Measurements from ENCODE around the gene ATP10A. TPM values are rescaled to one million over a fixed set of nuclear protein-coding genes. Genes with fewer than 3 reads are reported as not detected.

The ATP10A gene
- total and polyA plus RNA-seq, 2 donors from 2014 or later, result 4.0 to 6.8 TPM

DNA sequence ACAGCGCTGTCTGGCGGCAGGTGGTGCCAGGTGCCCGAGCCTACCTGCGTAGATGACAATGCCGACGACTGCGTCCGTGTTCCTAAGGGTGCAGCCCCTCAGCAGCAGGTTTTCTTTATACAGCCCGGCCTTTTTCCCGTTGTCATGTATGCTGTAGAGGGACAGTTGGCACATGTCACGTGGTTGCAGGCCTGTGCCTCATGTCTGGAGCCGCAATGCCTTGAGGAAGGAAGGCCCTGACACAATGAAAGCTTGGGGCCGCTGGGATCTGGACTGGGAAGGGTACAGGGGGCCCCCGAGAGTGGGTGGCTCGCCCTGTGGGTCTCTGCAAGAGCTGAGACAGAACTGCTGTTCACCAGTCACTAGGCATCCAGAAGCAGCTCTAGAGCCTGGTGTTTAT lies 136.0 kb downstream of the ATP10A start:
- TF ChIP-seq, protein P1, sequence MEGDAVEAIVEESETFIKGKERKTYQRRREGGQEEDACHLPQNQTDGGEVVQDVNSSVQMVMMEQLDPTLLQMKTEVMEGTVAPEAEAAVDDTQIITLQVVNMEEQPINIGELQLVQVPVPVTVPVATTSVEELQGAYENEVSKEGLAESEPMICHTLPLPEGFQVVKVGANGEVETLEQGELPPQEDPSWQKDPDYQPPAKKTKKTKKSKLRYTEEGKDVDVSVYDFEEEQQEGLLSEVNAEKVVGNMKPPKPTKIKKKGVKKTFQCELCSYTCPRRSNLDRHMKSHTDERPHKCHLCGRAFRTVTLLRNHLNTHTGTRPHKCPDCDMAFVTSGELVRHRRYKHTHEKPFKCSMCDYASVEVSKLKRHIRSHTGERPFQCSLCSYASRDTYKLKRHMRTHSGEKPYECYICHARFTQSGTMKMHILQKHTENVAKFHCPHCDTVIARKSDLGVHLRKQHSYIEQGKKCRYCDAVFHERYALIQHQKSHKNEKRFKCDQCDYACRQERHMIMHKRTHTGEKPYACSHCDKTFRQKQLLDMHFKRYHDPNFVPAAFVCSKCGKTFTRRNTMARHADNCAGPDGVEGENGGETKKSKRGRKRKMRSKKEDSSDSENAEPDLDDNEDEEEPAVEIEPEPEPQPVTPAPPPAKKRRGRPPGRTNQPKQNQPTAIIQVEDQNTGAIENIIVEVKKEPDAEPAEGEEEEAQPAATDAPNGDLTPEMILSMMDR (IDR thresholded peaks at IDR 0.05; ENCODE audit: borderline replicate concordance, extremely low read depth, insufficient read depth), result no peak
- FAIRE-seq (no peak), DNase-seq (peak in 1 of 5 donors; percentile 18)
- Histone ChIP-seq H3K4me3 (ENCODE audit: low read length in 3 of 3) (no peak overlapping the region), H3K4me1 (ENCODE audit: control insufficient read depth in 2 of 3, insufficient read depth in 2 of 3, low read depth in 1 of 3, low read length in 3 of 3) (peaks cover 0 to 2% (median 0%) of the 10 kb centered on the region in 3 donors), H3K9me3 (ENCODE audit: control insufficient read depth in 2 of 3, insufficient read depth in 1 of 3, low read length in 3 of 3) (no peaks in the 10 kb centered on the region), H3K36me3 (ENCODE audit: control insufficient read depth in 2 of 3, insufficient read depth in 3 of 3, low read length in 3 of 3) (no peaks in the 10 kb centered on the region), H3K27ac (ENCODE audit: low read depth in 2 of 2, low read length in 2 of 2) (no peak overlapping the region), H3K9ac (ENCODE audit: low read length in 3 of 3) (no peak overlapping the region), H3K27me3 (ENCODE audit: control insufficient read depth, insufficient read depth, low read length) (no peaks in the 10 kb centered on the region)
- intact Hi-C loops (cut with DNase I), result no loop called here

DNA sequence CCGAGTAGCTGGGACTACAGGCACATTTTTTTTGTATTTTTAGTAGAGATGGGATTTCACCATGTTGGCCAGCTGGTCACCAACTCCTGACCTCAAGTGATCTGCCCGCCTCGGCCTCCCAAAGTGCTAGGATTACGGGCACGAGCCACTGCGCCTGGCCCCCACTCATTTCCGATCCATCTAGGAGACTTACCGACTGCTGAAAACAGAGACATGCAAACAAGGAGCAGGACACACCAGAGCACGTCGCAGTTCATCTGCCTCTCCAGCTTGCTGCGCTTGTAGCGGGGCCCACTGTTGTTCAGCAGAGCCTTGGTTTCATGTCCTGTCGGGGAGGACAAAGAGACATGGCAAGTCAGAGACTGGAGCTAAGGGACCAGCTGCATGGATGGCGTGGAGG lies 137.4 kb downstream of the ATP10A start:
- DNase-seq, result peak in 1 of 5 donors; percentile 26
- intact Hi-C loops (cut with DNase I), result no loop called here
- H3K4me1 ChIP-seq (ENCODE audit: control insufficient read depth in 2 of 3, insufficient read depth in 2 of 3, low read depth in 1 of 3, low read length in 3 of 3), result no peaks in the 10 kb centered on the region
- TF ChIP-seq, protein P1 (IDR thresholded peaks at IDR 0.05; ENCODE audit: borderline replicate concordance, extremely low read depth, insufficient read depth), result no peak
- no peak overlapping the region for H3K9ac ChIP-seq (ENCODE audit: low read length in 3 of 3)
- H3K4me3 ChIP-seq (ENCODE audit: low read length in 3 of 3), result no peak overlapping the region
- H3K9me3 ChIP-seq (ENCODE audit: control insufficient read depth in 2 of 3, insufficient read depth in 1 of 3, low read length in 3 of 3), result no peaks in the 10 kb centered on the region
- H3K27ac ChIP-seq (ENCODE audit: low read depth in 2 of 2, low read length in 2 of 2), result no peak overlapping the region
- H3K36me3 ChIP-seq (ENCODE audit: control insufficient read depth in 2 of 3, insufficient read depth in 3 of 3, low read length in 3 of 3), result no peaks in the 10 kb centered on the region
- H3K27me3 ChIP-seq (ENCODE audit: control insufficient read depth, insufficient read depth, low read length), result no peaks in the 10 kb centered on the region
- FAIRE-seq, result no peak

DNA sequence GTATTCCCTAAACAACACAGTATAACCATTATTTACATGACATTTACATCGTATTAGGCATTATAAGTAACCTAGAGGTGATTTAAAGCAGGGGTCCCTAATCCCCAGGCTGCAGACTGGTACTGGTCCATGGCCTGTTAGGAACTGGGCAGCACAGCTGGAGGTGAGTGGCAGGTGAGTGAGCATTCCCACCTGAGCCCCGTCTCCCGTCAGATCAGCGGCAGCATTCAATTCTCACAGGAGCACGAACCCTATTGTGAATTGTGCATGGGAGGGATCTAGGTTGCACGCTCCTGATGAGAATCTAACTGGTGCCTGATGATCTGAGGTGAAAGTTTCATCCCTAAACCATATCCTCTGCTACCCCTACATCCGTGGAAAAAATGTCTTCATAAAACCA lies 138.2 kb downstream of the ATP10A start:
- no peak for FAIRE-seq
- intact Hi-C loops (cut with DNase I), result no loop called here
- DNase-seq, result no peak
- no peaks in the 10 kb centered on the region for H3K9me3 ChIP-seq (ENCODE audit: control insufficient read depth in 2 of 3, insufficient read depth in 1 of 3, low read length in 3 of 3)
- H3K27ac ChIP-seq (ENCODE audit: low read depth in 2 of 2, low read length in 2 of 2), result no peak overlapping the region
- H3K4me3 ChIP-seq (ENCODE audit: low read length in 3 of 3), result no peak overlapping the region
- H3K36me3 ChIP-seq (ENCODE audit: control insufficient read depth in 2 of 3, insufficient read depth in 3 of 3, low read length in 3 of 3), result no peaks in the 10 kb centered on the region
- H3K27me3 ChIP-seq (ENCODE audit: control insufficient read depth, insufficient read depth, low read length), result no peaks in the 10 kb centered on the region
- H3K4me1 ChIP-seq (ENCODE audit: control insufficient read depth in 2 of 3, insufficient read depth in 2 of 3, low read depth in 1 of 3, low read length in 3 of 3), result no peaks in the 10 kb centered on the region
- no peak overlapping the region for H3K9ac ChIP-seq (ENCODE audit: low read length in 3 of 3)
- TF ChIP-seq, protein P1 (IDR thresholded peaks at IDR 0.05; ENCODE audit: borderline replicate concordance, extremely low read depth, insufficient read depth), result no peak

DNA sequence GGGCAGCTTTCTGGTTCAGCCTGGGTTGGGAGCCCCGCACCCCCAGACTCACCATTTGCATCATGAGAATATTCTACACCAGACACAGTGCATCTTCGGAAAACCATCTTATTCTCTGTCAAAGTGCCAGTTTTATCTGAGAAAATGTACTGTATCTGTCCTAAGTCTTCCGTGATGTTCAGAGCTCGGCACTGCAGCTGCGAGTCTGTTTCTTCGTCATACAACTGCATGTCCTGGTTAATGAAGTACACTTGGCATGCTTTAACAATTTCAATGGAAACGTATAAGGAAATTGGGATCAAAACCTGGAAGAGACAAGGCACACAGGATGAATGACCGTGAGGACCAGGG lies 141.5 kb downstream of the ATP10A start:
- no peak overlapping the region for H3K4me3 ChIP-seq (ENCODE audit: low read length in 3 of 3)
- no peaks in the 10 kb centered on the region for H3K9me3 ChIP-seq (ENCODE audit: control insufficient read depth in 2 of 3, insufficient read depth in 1 of 3, low read length in 3 of 3)
- no peak overlapping the region for H3K9ac ChIP-seq (ENCODE audit: low read length in 3 of 3)
- H3K4me1 ChIP-seq (ENCODE audit: control insufficient read depth in 2 of 3, insufficient read depth in 2 of 3, low read depth in 1 of 3, low read length in 3 of 3), result no peaks in the 10 kb centered on the region
- FAIRE-seq, result no peak
- H3K27me3 ChIP-seq (ENCODE audit: control insufficient read depth, insufficient read depth, low read length), result no peaks in the 10 kb centered on the region
- TF ChIP-seq, protein P1 (IDR thresholded peaks at IDR 0.05; ENCODE audit: borderline replicate concordance, extremely low read depth, insufficient read depth), result no peak
- H3K27ac ChIP-seq (ENCODE audit: low read depth in 2 of 2, low read length in 2 of 2), result no peak overlapping the region
- intact Hi-C loops (cut with DNase I), result no loop called here
- H3K36me3 ChIP-seq (ENCODE audit: control insufficient read depth in 2 of 3, insufficient read depth in 3 of 3, low read length in 3 of 3), result no peaks in the 10 kb centered on the region
- DNase-seq, result no peak
